Naive thymus-derived CD4-positive, alpha-beta T cell (primary cell): ENCODE measurements around the gene SPHK2. TPM values are rescaled to one million over a fixed set of nuclear protein-coding genes. Genes with fewer than 3 reads are reported as not detected.
A peak's percentile ranks its signal among the peaks of the same experiment; 100 is the strongest.

Experiments
- ATAC-seq: fragments of 150-1000 bp; cut with Tn5 transposase; 2 replicates; pipeline ENCODE4 v1.10.0; 2021; ENCODE audit warnings: mild to moderate bottlenecking, moderate library complexity
- CTCF ChIA-PET: fragments of 350-600 bp; sonication (Branson Sonifier 250); formaldehyde crosslinking; loops from one replicate; lab custom pipeline; 2021; ENCODE audit warnings: antibody characterized with exemption; lab: Charles Lee
- POLR2A ChIA-PET: fragments of 350-600 bp; sonication (Branson Sonifier 250); formaldehyde crosslinking; loops from one replicate; lab custom pipeline; 2021; ENCODE audit warnings: antibody characterized with exemption, inconsistent platforms; lab: Charles Lee
- DNase-seq, 9 donors: peaks; one replicate each; pipeline versions ENCODE4 v3.0.0 to v3.0.0-alpha.2; 2020 to 2022; ENCODE audit warnings: mixed read lengths in 1 of 9
- H3K27ac ChIP-seq: one replicate; pipeline ENCODE4 v1.7.0; 2013; ENCODE audit warnings: mild to moderate bottlenecking, low read depth, low read length, moderate library complexity
- H3K27me3 ChIP-seq, 2 donors: one replicate each; pipeline ENCODE4 v1.7.0; 2013; ENCODE audit warnings: low read length in 2 of 2, mild to moderate bottlenecking in 2 of 2, moderate library complexity in 2 of 2; ENCODE audit not compliant: control insufficient read depth in 2 of 2, insufficient read depth in 2 of 2
- H3K36me3 ChIP-seq, 3 experiments: 1 replicate in 2 of 3; 2 replicates in 1 of 3; pipeline ENCODE4 v1.7.0; 2013; ENCODE audit warnings: low read length in 3 of 3, mild to moderate bottlenecking in 3 of 3, moderate library complexity in 1 of 3; ENCODE audit not compliant: insufficient read depth in 3 of 3, control insufficient read depth in 2 of 3
- H3K4me1 ChIP-seq, 2 donors: one replicate each; pipeline ENCODE4 v1.7.0; 2013; ENCODE audit warnings: low read length in 2 of 2, mild to moderate bottlenecking in 2 of 2, moderate library complexity in 1 of 2; ENCODE audit not compliant: control insufficient read depth in 2 of 2, insufficient read depth in 2 of 2
- H3K4me3 ChIP-seq: 2 replicates; pipeline ENCODE4 v1.7.0; 2013; ENCODE audit warnings: mild to moderate bottlenecking, low read length
- H3K9me3 ChIP-seq, 3 experiments: 1 replicate in 2 of 3; 2 replicates in 1 of 3; pipeline ENCODE4 v1.7.0; 2013; ENCODE audit warnings: low read length in 3 of 3; ENCODE audit not compliant: control insufficient read depth in 2 of 3
- H3K27ac Mint-ChIP-seq, 9 donors: one replicate each; pipeline ENCODE4 v1.8.0; 2020 to 2022; ENCODE audit warnings: mixed read lengths in 9 of 9, mild to moderate bottlenecking in 8 of 9, moderate library complexity in 5 of 9, inconsistent platforms in 2 of 9
- H3K27me3 Mint-ChIP-seq, 5 donors: one replicate each; pipeline ENCODE4 v1.8.0; 2021 to 2022; ENCODE audit warnings: mixed read lengths in 5 of 5, mild to moderate bottlenecking in 1 of 5
- H3K36me3 Mint-ChIP-seq, 5 donors: one replicate each; pipeline ENCODE4 v1.8.0; 2020 to 2022; ENCODE audit warnings: mixed read lengths in 5 of 5, mild to moderate bottlenecking in 3 of 5, inconsistent platforms in 1 of 5
- H3K4me1 Mint-ChIP-seq, 7 donors: one replicate each; pipeline ENCODE4 v1.8.0; 2020 to 2022; ENCODE audit warnings: mixed read lengths in 7 of 7, mild to moderate bottlenecking in 3 of 7, inconsistent platforms in 1 of 7
- H3K4me3 Mint-ChIP-seq, 10 donors: one replicate each; pipeline ENCODE4 v1.8.0; 2020 to 2022; ENCODE audit warnings: mild to moderate bottlenecking in 10 of 10, mixed read lengths in 10 of 10, moderate library complexity in 6 of 10, inconsistent platforms in 2 of 10
- H3K9me3 Mint-ChIP-seq, 11 donors: one replicate each; pipeline ENCODE4 v1.8.0; 2020 to 2022; ENCODE audit warnings: mixed read lengths in 11 of 11, mild to moderate bottlenecking in 4 of 11, inconsistent platforms in 1 of 11, moderate library complexity in 1 of 11
- intact Hi-C, 2 donors: fragments of 100-400 bp; cut with micrococcal nuclease; formaldehyde crosslinking; loops; one replicate each; pipeline ENCODE4 v1.15.1; 2023
- polyA plus RNA-seq, 2 donors: library from polyadenylated mRNA; unstranded; fragments of 300-500 nt; fragmentation: Illumina TruSeq; gene quantifications; one replicate each; pipeline ENCODE4 v1.2.3, GENCODE V29; 2021
- total RNA-seq, 6 experiments: library from RNA in 5 of 6; stranded (reverse) in 5 of 6; gene quantifications; 1 replicate in 5 of 6; 2 replicates in 1 of 6; pipeline ENCODE4 v1.2.3 and lab custom pipeline; 2021 to 2026

SPHK2 gene
- total and polyA plus RNA-seq, 7 experiments from 2014 or later = 11.2 to 34.7 (median 20.7) TPM

GRCh38 chr19:48627201-48627864 lies 8.0 kb downstream of the SPHK2 start:
- Mint-ChIP-seq H3K9me3 (peaks cover 0 to 3% (median 0%) of the 10 kb centered on the region in 11 donors), H3K4me1 (peaks cover 15 to 45% (median 35%) of the 10 kb centered on the region in 7 donors), H3K4me3 (no peak overlapping the region), H3K27me3 (no peaks in the 10 kb centered on the region), H3K36me3 (peaks cover 0 to 10% (median 9%) of the 10 kb centered on the region in 5 donors), H3K27ac (peak overlapping the region in 2 of 9 donors; percentile 24 to 88)
- H3K9me3 ChIP-seq = no peaks in the 10 kb centered on the region
- H3K4me3 ChIP-seq = no peak overlapping the region
- ChIA-PET CTCF (no interaction called here), POLR2A (interaction anchor here (0.6 to 1.1 kb wide), 5 partner anchors 8 to 264 kb away, joined by 4 to 6 read pairs (median 4); partner anchors contain the start of genes RPL18 and SPHK2)
- no peaks in the 10 kb centered on the region for H3K27me3 ChIP-seq
- H3K4me1 ChIP-seq = peaks cover 14 to 15% of the 10 kb centered on the region in 2 donors
- H3K36me3 ChIP-seq = peaks cover 0 to 51% (median under 1%) of the 10 kb centered on the region in 3 experiments
- peak in 1 of 9 donors; percentile 5 for DNase-seq
- no peak overlapping the region for H3K27ac ChIP-seq
- intact Hi-C loops = no loop called here
- ATAC-seq = no peak

GRCh38 chr19:48627865-48628314 lies 8.6 kb downstream of the SPHK2 start:
- H3K4me3 ChIP-seq = no peak overlapping the region
- ATAC-seq (no peak), DNase-seq (no peak)
- H3K27ac ChIP-seq = no peak overlapping the region
- Mint-ChIP-seq H3K4me1 (peaks cover 16 to 47% (median 35%) of the 10 kb centered on the region in 7 donors), H3K36me3 (peaks cover 0 to 13% (median 9%) of the 10 kb centered on the region in 5 donors), H3K27me3 (no peaks in the 10 kb centered on the region), H3K9me3 (peaks cover 0 to 3% (median 0%) of the 10 kb centered on the region in 11 donors), H3K27ac (peak overlapping the region in 1 of 9 donors; percentile 88), H3K4me3 (no peak overlapping the region)
- no peaks in the 10 kb centered on the region for H3K27me3 ChIP-seq
- H3K4me1 ChIP-seq = peaks cover 16 to 20% of the 10 kb centered on the region in 2 donors
- intact Hi-C loops = no loop called here
- POLR2A ChIA-PET = interaction anchor here (0.6 to 7.5 kb wide), 7 partner anchors 9 to 263 kb away, joined by 4 to 73 read pairs (median 4); partner anchors contain the start of genes RPL18 and SPHK2
- CTCF ChIA-PET = no interaction called here
- no peaks in the 10 kb centered on the region for H3K9me3 ChIP-seq
- H3K36me3 ChIP-seq = peaks cover 1 to 56% (median 6%) of the 10 kb centered on the region in 3 experiments

- H3K4me1 Mint-ChIP-seq = peaks cover 10 to 47% (median 33%) of the 10 kb centered on the region in 7 donors
- H3K36me3 Mint-ChIP-seq = peaks cover 0 to 15% (median 4%) of the 10 kb centered on the region in 5 donors
- Histone ChIP-seq H3K4me3 (no peak overlapping the region), H3K27me3 (no peaks in the 10 kb centered on the region), H3K4me1 (peaks cover 17 to 21% of the 10 kb centered on the region in 2 donors), H3K36me3 (peaks cover 4 to 64% (median 11%) of the 10 kb centered on the region in 3 experiments), H3K27ac (no peak overlapping the region), H3K9me3 (no peaks in the 10 kb centered on the region)
- peak overlapping the region in 1 of 9 donors; percentile 56 for H3K27ac Mint-ChIP-seq
- H3K4me3 Mint-ChIP-seq = peak overlapping the region in 1 of 10 donors; percentile 38
- H3K27me3 Mint-ChIP-seq = no peaks in the 10 kb centered on the region
- peaks cover 0 to 3% (median 0%) of the 10 kb centered on the region in 11 donors for H3K9me3 Mint-ChIP-seq
- ChIA-PET CTCF (no interaction called here), POLR2A (interaction anchor here (0.8 to 7.5 kb wide), 5 partner anchors 9 to 17 kb away, joined by 4 to 73 read pairs (median 4); partner anchors contain the start of genes RPL18 and SPHK2)
- intact Hi-C loops = no loop called here
- DNase-seq (peak in 1 of 9 donors; percentile 5), ATAC-seq (no peak)
Observed at GRCh38 chr19:48628486-48629296, 9.4 kb downstream of the SPHK2 start.

- DNase-seq (no peak), ATAC-seq (no peak)
- no peak overlapping the region for H3K4me3 ChIP-seq
- H3K4me3 Mint-ChIP-seq = no peak overlapping the region
- H3K36me3 ChIP-seq = peaks cover 4 to 65% (median 11%) of the 10 kb centered on the region in 3 experiments
- H3K36me3 Mint-ChIP-seq = peaks cover 0 to 13% (median 4%) of the 10 kb centered on the region in 5 donors
- no peaks in the 10 kb centered on the region for H3K9me3 Mint-ChIP-seq
- no peaks in the 10 kb centered on the region for H3K9me3 ChIP-seq
- peaks cover 8 to 46% (median 35%) of the 10 kb centered on the region in 7 donors for H3K4me1 Mint-ChIP-seq
- intact Hi-C loops = no loop called here
- H3K27me3 Mint-ChIP-seq = no peaks in the 10 kb centered on the region
- CTCF ChIA-PET = no interaction called here
- H3K4me1 ChIP-seq = peaks cover 19 to 24% of the 10 kb centered on the region in 2 donors
- POLR2A ChIA-PET = interaction anchor here (0.6 to 7.5 kb wide), 2 partner anchors 12 to 142 kb away, joined by 5 to 73 read pairs; partner anchors contain the start of genes RPL18 and SPHK2
- peak overlapping the region in 1 of 9 donors; percentile 13 for H3K27ac Mint-ChIP-seq
- H3K27me3 ChIP-seq = no peaks in the 10 kb centered on the region
- H3K27ac ChIP-seq = no peak overlapping the region
Observed at GRCh38 chr19:48629297-48629598, 9.9 kb downstream of the SPHK2 start.

GRCh38 chr19:48629599-48630295 lies 10.4 kb downstream of the SPHK2 start:
- DNase-seq (peak in 3 of 9 donors; percentile 29 to 37 (median 32)), ATAC-seq (no peak)
- peaks cover 8 to 46% (median 35%) of the 10 kb centered on the region in 7 donors for H3K4me1 Mint-ChIP-seq
- Histone ChIP-seq H3K27ac (no peak overlapping the region), H3K9me3 (no peaks in the 10 kb centered on the region), H3K4me1 (peaks cover 23 to 27% of the 10 kb centered on the region in 2 donors), H3K27me3 (no peaks in the 10 kb centered on the region), H3K4me3 (no peak overlapping the region), H3K36me3 (peaks cover 4 to 65% (median 11%) of the 10 kb centered on the region in 3 experiments)
- peak overlapping the region in 2 of 10 donors; percentile 17 to 36 for H3K4me3 Mint-ChIP-seq
- ChIA-PET POLR2A (interaction anchor here (0.6 to 7.5 kb wide), 5 partner anchors 7 to 143 kb away, joined by 3 to 73 read pairs (median 6); partner anchors contain the start of genes CA11, RPL18 and SPHK2), CTCF (no interaction called here)
- H3K27me3 Mint-ChIP-seq = no peaks in the 10 kb centered on the region
- H3K36me3 Mint-ChIP-seq = peaks cover 0 to 13% (median 4%) of the 10 kb centered on the region in 5 donors
- H3K9me3 Mint-ChIP-seq = no peaks in the 10 kb centered on the region
- intact Hi-C loops = loop anchor here (10.0 kb wide), 3 partner anchors 485 to 1245 kb away; partner anchors contain the start of genes AKT1S1 (in 1 of the 2), C19orf73 (in 1 of the 2), LIN7B (in 1 of the 2) and PPFIA3 (in 1 of the 2)
- H3K27ac Mint-ChIP-seq = peak overlapping the region in 3 of 9 donors; percentile 9 to 76 (median 13)
